Colonic mucosa (tissue), 4 donors: ENCODE results near the gene SYTL1. TPM values are rescaled to one million over a fixed set of nuclear protein-coding genes. Genes with fewer than 3 reads are reported as not detected.

Experiments used
- DNase-seq: peaks from one replicate; pipeline ENCODE4 v3.0.0-alpha.2; 2020
- H3K27ac ChIP-seq: fragments of 200-600 bp; one replicate; pipeline ENCODE4 v1.8.0; 2021
- H3K27me3 ChIP-seq: fragments of 200-600 bp; one replicate; pipeline ENCODE4 v1.8.0; 2021
- H3K36me3 ChIP-seq: fragments of 200-600 bp; one replicate; pipeline ENCODE4 v1.8.0; 2021
- H3K4me1 ChIP-seq: fragments of 200-600 bp; one replicate; pipeline ENCODE4 v1.8.0; 2021; ENCODE audit warnings: mild to moderate bottlenecking
- H3K4me3 ChIP-seq: fragments of 200-600 bp; one replicate; pipeline ENCODE4 v1.8.0; 2021
- H3K9ac ChIP-seq, 2 donors: one replicate each; pipeline ENCODE4 v1.7.0; 2013; ENCODE audit warnings: control low read depth in 2 of 2, low read depth in 2 of 2, low read length in 2 of 2
- H3K9me3 ChIP-seq: fragments of 200-600 bp; one replicate; pipeline ENCODE4 v1.8.0; 2021
- intact Hi-C: fragments of 100-400 bp; cut with DNase I; formaldehyde crosslinking; loops from one replicate; pipeline ENCODE4 v1.14.1; 2022
- total RNA-seq, 2 donors: library from RNA; stranded (reverse); fragmentation: NEBNext Ultra II Directional in 1 of 2; extraction: Animal tissue kit (Norgen Biotek cat#: 25700) in 1 of 2; gene quantifications; one replicate each; pipeline ENCODE4 v1.2.1, GENCODE V29; 2021
- TF ChIP-seq, protein P1 (sequence below): fragments of 200-600 bp; IDR thresholded peaks from one replicate; pipeline ENCODE4 v1.8.0; 2022; ENCODE audit warnings: antibody characterized with exemption, mild to moderate bottlenecking
- donor health status: healthy.
- donor health status: DM: no; HTN: no; CAD: no.
- donor health status: DM: no; HTN: no; CAD: no.

Gene SYTL1
- total RNA-seq, 2 donors from 2014 or later, result 15.6 to 17.4 TPM

DNA sequence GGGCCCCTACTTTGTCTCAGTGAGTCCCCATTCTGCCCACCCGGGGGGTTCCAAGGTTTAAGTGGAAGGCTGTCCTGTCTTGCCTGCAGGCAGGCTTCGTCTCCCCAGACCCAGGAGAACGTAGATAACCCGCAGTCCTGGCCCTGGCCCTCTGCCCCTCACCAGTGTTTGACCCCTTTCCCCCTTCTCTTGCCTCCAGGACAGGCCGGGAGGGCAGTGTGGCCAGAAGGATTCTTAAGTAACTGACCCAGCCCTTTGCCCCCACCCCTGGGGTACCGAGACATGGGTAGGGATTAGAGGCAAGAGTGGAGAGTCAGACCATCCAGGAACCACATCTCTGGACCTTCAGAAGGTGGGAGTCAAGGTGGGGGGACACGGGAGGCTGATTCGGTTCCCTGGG lies 11.0 kb upstream of the SYTL1 start:
- H3K9ac ChIP-seq, result no peak overlapping the region
- no peak for DNase-seq
- no peaks in the 10 kb centered on the region for H3K4me1 ChIP-seq
- intact Hi-C loops, result no loop called here
- TF ChIP-seq, protein P1, sequence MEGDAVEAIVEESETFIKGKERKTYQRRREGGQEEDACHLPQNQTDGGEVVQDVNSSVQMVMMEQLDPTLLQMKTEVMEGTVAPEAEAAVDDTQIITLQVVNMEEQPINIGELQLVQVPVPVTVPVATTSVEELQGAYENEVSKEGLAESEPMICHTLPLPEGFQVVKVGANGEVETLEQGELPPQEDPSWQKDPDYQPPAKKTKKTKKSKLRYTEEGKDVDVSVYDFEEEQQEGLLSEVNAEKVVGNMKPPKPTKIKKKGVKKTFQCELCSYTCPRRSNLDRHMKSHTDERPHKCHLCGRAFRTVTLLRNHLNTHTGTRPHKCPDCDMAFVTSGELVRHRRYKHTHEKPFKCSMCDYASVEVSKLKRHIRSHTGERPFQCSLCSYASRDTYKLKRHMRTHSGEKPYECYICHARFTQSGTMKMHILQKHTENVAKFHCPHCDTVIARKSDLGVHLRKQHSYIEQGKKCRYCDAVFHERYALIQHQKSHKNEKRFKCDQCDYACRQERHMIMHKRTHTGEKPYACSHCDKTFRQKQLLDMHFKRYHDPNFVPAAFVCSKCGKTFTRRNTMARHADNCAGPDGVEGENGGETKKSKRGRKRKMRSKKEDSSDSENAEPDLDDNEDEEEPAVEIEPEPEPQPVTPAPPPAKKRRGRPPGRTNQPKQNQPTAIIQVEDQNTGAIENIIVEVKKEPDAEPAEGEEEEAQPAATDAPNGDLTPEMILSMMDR, result no peak
- H3K4me3 ChIP-seq, result no peak overlapping the region
- no peaks in the 10 kb centered on the region for H3K27me3 ChIP-seq
- no peaks in the 10 kb centered on the region for H3K9me3 ChIP-seq
- no peak overlapping the region for H3K27ac ChIP-seq
- no peaks in the 10 kb centered on the region for H3K36me3 ChIP-seq

DNA sequence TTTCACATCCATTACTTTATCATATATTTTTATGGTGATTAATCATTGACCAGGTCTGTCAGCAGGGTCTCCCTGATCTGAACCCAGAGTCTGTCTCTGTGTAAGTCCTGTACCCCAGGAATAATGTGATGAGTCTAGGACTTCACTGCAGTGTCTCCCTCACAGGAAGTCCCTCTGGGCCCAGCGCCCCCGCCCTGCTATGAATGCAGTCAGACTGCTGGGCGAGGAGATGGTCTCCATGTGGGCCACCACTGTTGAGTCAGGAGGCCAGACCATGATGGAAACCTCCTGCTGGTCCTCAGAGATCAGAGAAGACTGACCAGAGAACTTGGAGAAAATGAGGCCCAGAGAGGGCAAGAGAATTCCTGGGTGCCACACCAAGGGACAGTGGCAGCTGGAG lies 10.4 kb upstream of the SYTL1 start:
- H3K4me3 ChIP-seq, result no peak overlapping the region
- H3K9ac ChIP-seq, result no peak overlapping the region
- H3K27ac ChIP-seq, result no peak overlapping the region
- TF ChIP-seq, protein P1, result no peak
- H3K4me1 ChIP-seq, result no peaks in the 10 kb centered on the region
- H3K36me3 ChIP-seq, result no peaks in the 10 kb centered on the region
- intact Hi-C loops, result no loop called here
- no peak for DNase-seq
- no peaks in the 10 kb centered on the region for H3K9me3 ChIP-seq
- H3K27me3 ChIP-seq, result no peaks in the 10 kb centered on the region

DNA sequence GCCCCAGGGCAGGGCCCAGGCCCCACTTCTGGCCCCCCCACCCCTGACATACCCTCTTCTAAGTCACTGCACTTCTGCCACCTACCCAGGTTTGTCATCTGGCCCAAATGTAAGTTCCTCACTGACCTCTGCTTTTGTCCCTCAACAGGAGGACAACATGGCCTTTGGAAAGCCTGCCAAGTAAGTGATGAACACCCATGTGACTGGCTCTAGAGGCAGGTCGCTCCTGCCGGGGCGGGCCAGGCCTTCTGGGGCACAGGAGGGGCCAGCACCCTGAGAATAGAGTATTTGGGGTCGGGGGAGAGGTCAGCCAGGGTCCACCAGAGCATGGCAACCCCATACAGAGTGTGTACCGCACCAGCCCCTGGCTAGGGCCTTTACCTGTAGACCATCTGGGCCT lies 9.9 kb upstream of the SYTL1 start:
- Histone ChIP-seq H3K36me3 (no peaks in the 10 kb centered on the region), H3K27ac (no peak overlapping the region), H3K9me3 (no peaks in the 10 kb centered on the region), H3K27me3 (no peaks in the 10 kb centered on the region), H3K9ac (no peak overlapping the region), H3K4me1 (no peaks in the 10 kb centered on the region), H3K4me3 (no peak overlapping the region)
- TF ChIP-seq, protein P1, result no peak
- no peak for DNase-seq
- intact Hi-C loops, result no loop called here

DNA sequence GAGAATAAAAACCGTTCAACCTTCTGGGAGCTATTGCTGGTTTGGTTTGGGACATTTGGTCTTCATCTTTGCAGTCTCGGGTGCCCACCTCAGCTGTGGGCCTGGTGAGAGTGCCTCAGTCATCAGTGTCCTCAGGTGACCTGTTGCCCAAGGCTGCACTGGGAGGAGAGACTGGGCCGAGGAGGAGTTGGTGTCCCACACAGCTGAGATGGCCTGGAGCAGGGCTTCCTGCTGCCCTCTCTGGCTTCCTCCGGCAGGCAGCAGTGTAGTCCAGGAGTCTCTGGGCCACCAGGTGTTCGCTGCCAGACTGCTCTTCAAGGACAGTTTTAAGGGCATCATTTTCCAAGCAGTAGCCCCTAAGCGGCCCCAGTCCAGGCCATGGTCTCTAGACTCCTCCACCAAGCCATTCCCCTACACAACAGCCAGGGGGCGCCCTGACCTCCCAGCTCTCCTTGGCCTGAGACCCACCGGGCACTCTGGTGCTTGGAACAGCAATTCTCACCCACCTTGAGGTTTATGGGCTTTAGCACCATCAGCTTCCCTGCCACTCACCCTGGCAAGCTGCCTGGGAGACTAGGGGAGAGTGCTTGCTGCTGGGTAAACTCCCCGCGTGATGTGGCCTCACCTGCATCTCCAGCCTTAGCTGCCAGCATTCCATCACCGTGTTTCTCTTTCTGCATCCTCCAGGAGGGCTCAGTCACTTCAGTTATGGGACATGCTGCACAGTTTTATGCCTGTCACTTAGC lies 9.1 kb upstream of the SYTL1 start:
- Histone ChIP-seq H3K27me3 (no peaks in the 10 kb centered on the region), H3K4me3 (no peak overlapping the region), H3K36me3 (no peaks in the 10 kb centered on the region), H3K27ac (no peak overlapping the region), H3K4me1 (no peaks in the 10 kb centered on the region), H3K9ac (no peak overlapping the region), H3K9me3 (no peaks in the 10 kb centered on the region)
- intact Hi-C loops, result no loop called here
- TF ChIP-seq, protein P1, result peak; percentile 83
- DNase-seq, result no peak

DNA sequence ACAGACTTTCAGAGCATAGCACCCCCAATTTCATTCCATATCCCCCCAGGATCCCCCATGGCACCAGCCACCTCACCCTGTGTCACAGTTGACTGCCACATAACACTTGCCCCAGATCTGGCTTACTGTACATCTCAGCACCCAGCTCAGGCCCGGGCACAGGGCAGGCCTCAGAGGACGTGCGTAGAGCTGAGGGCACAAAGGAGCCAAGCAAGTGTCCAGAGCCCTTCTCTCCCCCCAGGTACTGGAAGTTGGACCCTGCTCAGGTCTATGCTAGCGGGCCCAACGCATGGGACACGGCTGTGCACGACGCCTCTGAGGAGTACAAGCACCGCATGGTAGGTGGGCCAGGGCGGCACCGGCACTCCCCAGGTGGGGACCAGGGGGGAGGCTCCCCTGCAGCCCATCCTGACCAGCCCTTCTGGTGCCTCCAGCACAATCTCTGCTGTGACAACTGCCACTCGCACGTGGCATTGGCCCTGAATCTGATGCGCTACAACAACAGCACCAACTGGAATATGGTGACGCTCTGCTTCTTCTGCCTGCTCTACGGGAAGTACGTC lies 8.0 kb upstream of the SYTL1 start:
- no peak for DNase-seq
- Histone ChIP-seq H3K9me3 (no peaks in the 10 kb centered on the region), H3K4me3 (no peak overlapping the region), H3K27ac (no peak overlapping the region), H3K27me3 (no peaks in the 10 kb centered on the region), H3K36me3 (no peaks in the 10 kb centered on the region), H3K4me1 (no peaks in the 10 kb centered on the region), H3K9ac (no peak overlapping the region)
- intact Hi-C loops, result no loop called here
- TF ChIP-seq, protein P1, result no peak
